Endothelial cell of umbilical vein (primary cell): ENCODE measurements around the gene TNN. TPM values are rescaled to one million over a fixed set of nuclear protein-coding genes. Genes with fewer than 3 reads are reported as not detected.

ENCODE experiments used
- BruUV-seq: library from RNA; stranded (reverse); fragments of 400-500 nt; replicated peaks from 2 replicates; lab custom pipeline; 2021; lab: Mats Ljungman, UMichigan
- CTCF ChIA-PET: fragments of 300-600, 350-600 bp; sonication (Branson Sonifier 250); formaldehyde crosslinking; loops from one replicate; lab custom pipeline; 2021; ENCODE audit warnings: antibody characterized with exemption, inconsistent platforms; lab: Charles Lee
- POLR2A ChIA-PET: fragments of 300-600, 350-600 bp; sonication (Branson Sonifier 250); formaldehyde crosslinking; loops from one replicate; lab custom pipeline; 2021; ENCODE audit warnings: antibody characterized with exemption, inconsistent platforms; lab: Charles Lee
- DNase-seq: peaks from one replicate; pipeline ENCODE4 v3.0.0-alpha.2; 2011; ENCODE audit warnings: low read depth, low spot score
- FAIRE-seq: peaks from 2 replicates; lab custom pipeline; 2011; peaks lifted over from hg19 to GRCh38; lab: Jason Lieb, UNC
- H2AFZ ChIP-seq: 2 replicates; pipeline ENCODE4 v1.6.0; 2012; ENCODE audit warnings: low read depth, low read length, control low read depth, inconsistent platforms
- H3K27ac ChIP-seq: 2 replicates; pipeline ENCODE4 v1.5.1; 2011; ENCODE audit warnings: low read depth, mild to moderate bottlenecking, control low read depth, low read length, moderate library complexity; ENCODE audit not compliant: insufficient read depth
- H3K27me3 ChIP-seq, 2 experiments: 2 replicates each; pipeline versions ENCODE4 v1.6.0 to v1.6.1; 2011; ENCODE audit warnings: low read length in 2 of 2, mixed read lengths in 1 of 2; ENCODE audit not compliant: control insufficient read depth in 2 of 2, insufficient read depth in 2 of 2
- H3K36me3 ChIP-seq, 2 experiments: 2 replicates in 1 of 2; 3 replicates in 1 of 2; pipeline ENCODE4 v1.5.1; 2011; ENCODE audit warnings: low read length in 2 of 2, mild to moderate bottlenecking in 1 of 2, moderate library complexity in 1 of 2; ENCODE audit not compliant: control insufficient read depth in 2 of 2, insufficient read depth in 2 of 2; ENCODE audit errors: extremely low read depth in 1 of 2
- H3K4me1 ChIP-seq: 3 replicates; pipeline ENCODE4 v1.5.1; 2011; ENCODE audit warnings: mild to moderate bottlenecking, low read length; ENCODE audit not compliant: control insufficient read depth, insufficient read depth; ENCODE audit errors: extremely low read depth
- H3K4me2 ChIP-seq: 2 replicates; pipeline ENCODE4 v1.6.1; 2011; ENCODE audit warnings: low read length, control low read depth, mixed read lengths; ENCODE audit not compliant: insufficient read depth
- H3K4me3 ChIP-seq, 3 experiments: fragments of 200-600 bp in 1 of 3; sonication (generic), shearing (Covaris generic) in 1 of 3; replicated peaks in 1 of 3; 2 replicates each; pipeline ENCODE4 v1.5.1; 2011 to 2016; ENCODE audit warnings: control low read depth in 3 of 3, low read length in 3 of 3, mild to moderate bottlenecking in 2 of 3, inconsistent platforms in 1 of 3, low read depth in 1 of 3, moderate library complexity in 1 of 3; ENCODE audit not compliant: insufficient read depth in 1 of 3
- H3K79me2 ChIP-seq: 2 replicates; pipeline ENCODE4 v1.6.0; 2012; ENCODE audit warnings: low read length, inconsistent platforms; ENCODE audit not compliant: control insufficient read depth, insufficient read depth
- H3K9ac ChIP-seq: replicated peaks from 2 replicates; pipeline ENCODE3; 2011; ENCODE audit warnings: low read length, control low read depth; ENCODE audit not compliant: insufficient read depth; ENCODE audit errors: extremely low read depth
- H3K9me1 ChIP-seq: replicated peaks from 3 replicates; pipeline ENCODE4 v1.6.0; 2011; ENCODE audit warnings: mild to moderate bottlenecking, low read length; ENCODE audit not compliant: control insufficient read depth, insufficient read depth; ENCODE audit errors: extremely low read depth
- H3K9me3 ChIP-seq: replicated peaks from 2 replicates; pipeline ENCODE4 v1.5.1; 2012; ENCODE audit warnings: low read length, inconsistent platforms; ENCODE audit not compliant: control insufficient read depth, insufficient read depth
- H4K20me1 ChIP-seq: replicated peaks from 2 replicates; pipeline ENCODE3; 2011; ENCODE audit warnings: mild to moderate bottlenecking, low read length; ENCODE audit not compliant: control insufficient read depth, insufficient read depth; ENCODE audit errors: extremely low read depth
- EZH2 ChIP-seq: IDR thresholded peaks from 2 replicates; pipeline ENCODE4 v1.6.1; 2012; ENCODE audit warnings: borderline replicate concordance, low read depth, mild to moderate bottlenecking, moderate library complexity, low read length, inconsistent platforms; ENCODE audit not compliant: severe bottlenecking
- FOS ChIP-seq: IDR thresholded peaks from 2 replicates; pipeline ENCODE4 v1.6.1; 2011; ENCODE audit warnings: mild to moderate bottlenecking, low read length, moderate library complexity, borderline replicate concordance; ENCODE audit not compliant: insufficient read depth
- GATA2 ChIP-seq: IDR thresholded peaks from 2 replicates; pipeline ENCODE4 v1.7.0; 2011; ENCODE audit warnings: low read depth, mild to moderate bottlenecking, moderate library complexity, mixed read lengths, low read length; ENCODE audit not compliant: insufficient read length, insufficient read depth
- JUN ChIP-seq: IDR thresholded peaks from 2 replicates; pipeline ENCODE4 v1.6.1; 2011; ENCODE audit warnings: borderline replicate concordance, low read depth; ENCODE audit not compliant: insufficient read length, insufficient read depth
- MYC ChIP-seq: IDR thresholded peaks from one replicate; pipeline ENCODE4 v1.6.1; 2011; ENCODE audit warnings: mild to moderate bottlenecking, low read depth, low read length
- POLR2A ChIP-seq: IDR thresholded peaks from 2 replicates; pipeline ENCODE4 v1.6.1; 2012; ENCODE audit warnings: low read depth, mild to moderate bottlenecking, control low read depth, low read length
- POLR2AphosphoS5 ChIP-seq: IDR thresholded peaks from 2 replicates; pipeline ENCODE4 v1.6.1; 2012; ENCODE audit warnings: low read depth, mild to moderate bottlenecking, control low read depth, low read length, moderate library complexity; ENCODE audit not compliant: insufficient read depth
- dilution Hi-C: fragments of 300-500 bp; cut with MboI; formaldehyde crosslinking; loops from one replicate; pipeline ENCODE4 v1.15.0; 2019; ENCODE audit warnings: low sequenced_read_pairs; ENCODE audit not compliant: extremely low pct_ligation_motif_present
- intact Hi-C: fragments of 100-400 bp; cut with micrococcal nuclease; formaldehyde crosslinking; loops from one replicate; pipeline ENCODE4 v1.10.0; 2022
- polyA plus RNA-seq, 4 experiments: library from polyadenylated mRNA; depleted of rRNA in 3 of 4; stranded (reverse) in 3 of 4; unstranded in 1 of 4; fragments of >200 nt; gene quantifications; 2 replicates each; pipeline versions ENCODE4 v1.2.1 to v1.2.3, GENCODE V29; 2011 to 2012; ENCODE audit warnings: missing spikeins in 1 of 4
- total RNA-seq: library from RNA; stranded (reverse); gene quantifications from 2 replicates; pipeline ENCODE4 v1.2.3, GENCODE V29; 2021
- TF ChIP-seq, protein P1 (sequence below), 2 donors: IDR thresholded peaks; 1 replicate in 1 of 2; 2 replicates in 1 of 2; pipeline ENCODE4 v1.5.1; 2011; ENCODE audit warnings: low read length in 2 of 2, mild to moderate bottlenecking in 2 of 2, moderate library complexity in 2 of 2, control low read depth in 1 of 2, inconsistent platforms in 1 of 2, low read depth in 1 of 2; ENCODE audit not compliant: insufficient read depth in 1 of 2; ENCODE audit errors: extremely low read depth in 1 of 2
- TF ChIP-seq, protein P2 (sequence below): IDR thresholded peaks from 2 replicates; pipeline ENCODE4 v1.6.1; 2011; ENCODE audit not compliant: insufficient read depth, insufficient read length

TNN gene
- total and polyA plus RNA-seq, 2 donors (not counting 3 experiments of a cell fraction or from before 2014, with no cell fraction given), result not detected

DNA sequence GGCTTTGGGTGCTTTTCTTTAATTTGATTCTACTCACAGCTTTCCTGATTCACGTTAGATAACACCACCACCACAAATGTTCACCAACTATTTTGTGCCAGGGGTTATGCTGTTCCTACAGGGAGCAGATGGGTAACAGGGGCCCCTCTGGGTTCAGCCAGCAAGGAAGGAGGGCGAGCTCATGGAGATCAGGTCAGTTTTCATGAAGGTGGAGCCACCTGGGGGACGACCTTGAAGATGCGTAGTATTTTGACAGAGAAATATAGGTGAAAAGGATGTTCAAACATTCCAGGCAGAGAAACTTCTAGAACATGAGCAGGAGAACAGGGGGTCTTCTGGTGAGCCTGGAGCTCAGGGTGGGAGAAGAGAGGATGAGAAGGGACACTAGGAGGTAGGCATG is 96.1 kb downstream of the TNN start:
- Histone ChIP-seq H3K79me2 (no peaks in the 10 kb centered on the region), H3K9ac (no peak overlapping the region), H3K9me3 (no peaks in the 10 kb centered on the region), H3K27me3 (no peaks in the 10 kb centered on the region), H4K20me1 (no peaks in the 10 kb centered on the region), H3K9me1 (no peaks in the 10 kb centered on the region), H3K4me2 (no peak overlapping the region), H3K27ac (no peak overlapping the region), H3K4me3 (no peak overlapping the region), H2AFZ (no peak overlapping the region), H3K4me1 (peaks cover 8% of the 10 kb centered on the region), H3K36me3 (peaks cover 3 to 5% of the 10 kb centered on the region in 2 experiments)
- FAIRE-seq (no peak), DNase-seq (no peak)
- BruUV-seq, result no TSS peak
- ChIA-PET CTCF (interaction anchor here (1.5 to 5.8 kb wide), 3 partner anchors 8 to 155 kb away, joined by 8 to 23 read pairs (median 12); no protein-coding TSS in a partner anchor), POLR2A (no interaction called here)
- TF ChIP-seq FOS (no peak), EZH2 (no peak), GATA2 (no peak), POLR2AphosphoS5 (no peak), MYC (no peak), JUN (no peak), POLR2A (no peak)
- TF ChIP-seq, protein P1, sequence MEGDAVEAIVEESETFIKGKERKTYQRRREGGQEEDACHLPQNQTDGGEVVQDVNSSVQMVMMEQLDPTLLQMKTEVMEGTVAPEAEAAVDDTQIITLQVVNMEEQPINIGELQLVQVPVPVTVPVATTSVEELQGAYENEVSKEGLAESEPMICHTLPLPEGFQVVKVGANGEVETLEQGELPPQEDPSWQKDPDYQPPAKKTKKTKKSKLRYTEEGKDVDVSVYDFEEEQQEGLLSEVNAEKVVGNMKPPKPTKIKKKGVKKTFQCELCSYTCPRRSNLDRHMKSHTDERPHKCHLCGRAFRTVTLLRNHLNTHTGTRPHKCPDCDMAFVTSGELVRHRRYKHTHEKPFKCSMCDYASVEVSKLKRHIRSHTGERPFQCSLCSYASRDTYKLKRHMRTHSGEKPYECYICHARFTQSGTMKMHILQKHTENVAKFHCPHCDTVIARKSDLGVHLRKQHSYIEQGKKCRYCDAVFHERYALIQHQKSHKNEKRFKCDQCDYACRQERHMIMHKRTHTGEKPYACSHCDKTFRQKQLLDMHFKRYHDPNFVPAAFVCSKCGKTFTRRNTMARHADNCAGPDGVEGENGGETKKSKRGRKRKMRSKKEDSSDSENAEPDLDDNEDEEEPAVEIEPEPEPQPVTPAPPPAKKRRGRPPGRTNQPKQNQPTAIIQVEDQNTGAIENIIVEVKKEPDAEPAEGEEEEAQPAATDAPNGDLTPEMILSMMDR (IDR thresholded peaks at IDR 0.05; ENCODE audit: extremely low read depth in 1 of 2, insufficient read depth in 1 of 2, low read depth in 1 of 2, low read length in 2 of 2), result no peak
- TF ChIP-seq, protein P2, sequence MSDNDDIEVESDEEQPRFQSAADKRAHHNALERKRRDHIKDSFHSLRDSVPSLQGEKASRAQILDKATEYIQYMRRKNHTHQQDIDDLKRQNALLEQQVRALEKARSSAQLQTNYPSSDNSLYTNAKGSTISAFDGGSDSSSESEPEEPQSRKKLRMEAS, result no peak
- dilution Hi-C loops (no loop called here), intact Hi-C loops (no loop called here)
